NK-92 (cell line): ENCODE measurements around the gene CLEC14A.

Experiments
- DNase-seq: peaks from one replicate; lab custom pipeline; 2025; ENCODE audit not compliant: unreplicated experiment; lab: John Stamatoyannopoulos, UW

CLEC14A gene

GRCh38 chr14:38255673-38256532 lies at the start of gene CLEC14A:
Gene CLEC14A, minus strand, starts transcription at chr14:38256093. Its CDS starts 71 bp downstream, at chr14:38256022.
- DNase-seq: no peak

GRCh38 chr14:38302966-38303365 lies 47.1 kb upstream of the CLEC14A start:
- no peak for DNase-seq

GRCh38 chr14:38302034-38302433 lies 46.1 kb upstream of the CLEC14A start:
- no peak for DNase-seq

- DNase-seq: no peak
Measured at GRCh38 chr14:38297681-38298080, 41.8 kb upstream of the CLEC14A start.

- DNase-seq: no peak
Measured at GRCh38 chr14:38291681-38292467, 36.0 kb upstream of the CLEC14A start.

GRCh38 chr14:38290601-38291188 lies 34.8 kb upstream of the CLEC14A start:
- no peak for DNase-seq

GRCh38 chr14:38286452-38286851 lies 30.6 kb upstream of the CLEC14A start:
- DNase-seq: no peak

- no peak for DNase-seq
Measured at GRCh38 chr14:38285962-38286361, 30.1 kb upstream of the CLEC14A start.

- no peak for DNase-seq
Measured at GRCh38 chr14:38282936-38283335, 27.0 kb upstream of the CLEC14A start.

- no peak for DNase-seq
Measured at GRCh38 chr14:38280081-38280480, 24.2 kb upstream of the CLEC14A start.

- no peak for DNase-seq
Measured at GRCh38 chr14:38279572-38279971, 23.7 kb upstream of the CLEC14A start.

GRCh38 chr14:38278035-38278434 lies 22.1 kb upstream of the CLEC14A start:
- DNase-seq: no peak

- DNase-seq: no peak
Measured at GRCh38 chr14:38262844-38263243, 7.0 kb upstream of the CLEC14A start.

- no peak for DNase-seq
Measured at GRCh38 chr14:38261620-38262019, 5.7 kb upstream of the CLEC14A start.

GRCh38 chr14:38257507-38257906 lies 1.6 kb upstream of the CLEC14A start:
- DNase-seq: no peak

GRCh38 chr14:38256533-38256840 lies 594 bp upstream of the CLEC14A start:
- no peak for DNase-seq

- DNase-seq: no peak
Measured at GRCh38 chr14:38255408-38255672, 553 bp downstream of the CLEC14A start.

- DNase-seq: no peak
Measured at GRCh38 chr14:38254571-38255407, 1.1 kb downstream of the CLEC14A start.

- no peak for DNase-seq
Measured at GRCh38 chr14:38253676-38254075, 2.2 kb downstream of the CLEC14A start.

GRCh38 chr14:38252066-38252710 lies 3.7 kb downstream of the CLEC14A start:
- DNase-seq: no peak

GRCh38 chr14:38250331-38250730 lies 5.6 kb downstream of the CLEC14A start:
- no peak for DNase-seq
